ENCODE data around the gene SPTBN1. TPM values are rescaled to one million over a fixed set of nuclear protein-coding genes. Genes with fewer than 3 reads are reported as not detected.
A peak's percentile ranks its signal among the peaks of the same experiment; 100 is the strongest.

SPTBN1 gene
- total and polyA plus RNA-seq, 7 experiments from 2014 or later = 43.3 to 207 (median 171) TPM

DNA sequence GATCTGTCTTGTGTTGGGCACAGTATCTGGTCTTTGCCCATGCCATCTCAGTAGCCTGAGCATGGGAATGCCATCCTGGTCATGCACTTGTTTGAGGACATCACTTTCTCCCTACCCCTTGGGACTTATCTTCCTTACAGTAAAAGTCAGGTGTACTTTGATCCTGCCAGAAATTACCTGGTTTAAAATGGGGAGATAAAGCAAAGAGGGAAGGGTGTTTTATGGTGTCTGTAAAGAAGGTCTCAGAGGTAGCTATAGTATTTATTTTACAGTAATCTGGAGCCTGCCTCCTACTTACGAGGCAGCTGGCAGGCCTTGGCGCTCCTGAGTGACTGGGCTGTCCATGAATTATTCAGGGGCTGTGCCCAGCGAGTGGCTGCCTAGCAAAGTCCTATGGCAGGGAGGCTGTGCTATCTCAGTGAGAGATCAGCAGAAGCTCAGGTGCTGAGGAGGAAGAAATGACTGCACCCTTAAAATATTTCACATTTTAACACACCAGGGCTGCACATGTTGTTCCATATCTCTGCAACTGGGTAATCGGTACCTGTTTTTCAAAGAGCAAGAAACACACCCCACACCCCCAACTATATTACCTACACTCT is 93.9 kb downstream of the SPTBN1 start:
- Mint-ChIP-seq H3K4me1 (peaks cover 15 to 52% (median 35%) of the 10 kb centered on the region in 7 donors), H3K4me3 (no peak overlapping the region), H3K27me3 (peaks cover 0 to 3% (median 0%) of the 10 kb centered on the region in 5 donors), H3K27ac (no peak overlapping the region), H3K36me3 (peaks cover 0 to 10% (median 0%) of the 10 kb centered on the region in 5 donors), H3K9me3 (peaks cover 0 to 3% (median 0%) of the 10 kb centered on the region in 11 donors)
- ATAC-seq = no peak
- intact Hi-C loops (cut with micrococcal nuclease) = no loop called here
- ChIA-PET CTCF (no interaction called here), POLR2A (no interaction called here)
- Histone ChIP-seq H3K27me3 (ENCODE audit: control insufficient read depth in 2 of 2, insufficient read depth in 2 of 2, low read length in 2 of 2) (no peaks in the 10 kb centered on the region), H3K27ac (ENCODE audit: low read depth, low read length) (no peak overlapping the region), H3K4me3 (ENCODE audit: low read length) (no peak overlapping the region), H3K4me1 (ENCODE audit: control insufficient read depth in 2 of 2, insufficient read depth in 2 of 2, low read length in 2 of 2) (no peaks in the 10 kb centered on the region), H3K36me3 (ENCODE audit: control insufficient read depth in 2 of 3, insufficient read depth in 3 of 3, low read length in 3 of 3) (no peaks in the 10 kb centered on the region), H3K9me3 (ENCODE audit: control insufficient read depth in 2 of 3, low read length in 3 of 3) (no peaks in the 10 kb centered on the region)
- no peak for DNase-seq

DNA sequence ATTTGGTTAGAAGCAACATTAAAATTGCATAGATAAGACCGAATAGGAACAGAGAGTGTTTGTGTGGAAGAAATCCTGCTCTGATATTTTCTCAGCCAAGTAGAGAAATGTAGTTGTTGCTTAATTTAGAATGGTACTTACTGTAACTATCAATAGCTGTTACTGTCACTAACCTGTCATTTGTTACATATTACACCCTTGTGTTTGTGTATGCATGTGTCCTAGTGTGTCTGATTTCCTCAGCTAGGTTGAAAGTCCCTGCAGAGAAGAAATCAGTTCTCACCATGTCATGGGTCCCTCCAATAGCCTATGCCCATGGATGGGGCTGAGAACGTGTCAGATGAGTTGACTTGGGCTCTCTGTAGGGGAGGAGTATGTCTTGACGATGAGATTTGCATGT is 94.4 kb downstream of the SPTBN1 start:
- Mint-ChIP-seq H3K27ac (peak overlapping the region in 2 of 9 donors; percentile 14 to 32), H3K27me3 (peaks cover 0 to 3% (median 0%) of the 10 kb centered on the region in 5 donors), H3K4me3 (no peak overlapping the region), H3K4me1 (peaks cover 17 to 57% (median 40%) of the 10 kb centered on the region in 7 donors), H3K36me3 (peaks cover 0 to 10% (median 0%) of the 10 kb centered on the region in 5 donors), H3K9me3 (peaks cover 0 to 3% (median 0%) of the 10 kb centered on the region in 11 donors)
- Histone ChIP-seq H3K27ac (ENCODE audit: low read depth, low read length) (no peak overlapping the region), H3K9me3 (ENCODE audit: control insufficient read depth in 2 of 3, low read length in 3 of 3) (no peaks in the 10 kb centered on the region), H3K4me3 (ENCODE audit: low read length) (no peak overlapping the region), H3K4me1 (ENCODE audit: control insufficient read depth in 2 of 2, insufficient read depth in 2 of 2, low read length in 2 of 2) (no peaks in the 10 kb centered on the region), H3K36me3 (ENCODE audit: control insufficient read depth in 2 of 3, insufficient read depth in 3 of 3, low read length in 3 of 3) (no peaks in the 10 kb centered on the region), H3K27me3 (ENCODE audit: control insufficient read depth in 2 of 2, insufficient read depth in 2 of 2, low read length in 2 of 2) (no peaks in the 10 kb centered on the region)
- ChIA-PET POLR2A (no interaction called here), CTCF (no interaction called here)
- intact Hi-C loops (cut with micrococcal nuclease) = no loop called here
- ATAC-seq = no peak
- no peak for DNase-seq

DNA sequence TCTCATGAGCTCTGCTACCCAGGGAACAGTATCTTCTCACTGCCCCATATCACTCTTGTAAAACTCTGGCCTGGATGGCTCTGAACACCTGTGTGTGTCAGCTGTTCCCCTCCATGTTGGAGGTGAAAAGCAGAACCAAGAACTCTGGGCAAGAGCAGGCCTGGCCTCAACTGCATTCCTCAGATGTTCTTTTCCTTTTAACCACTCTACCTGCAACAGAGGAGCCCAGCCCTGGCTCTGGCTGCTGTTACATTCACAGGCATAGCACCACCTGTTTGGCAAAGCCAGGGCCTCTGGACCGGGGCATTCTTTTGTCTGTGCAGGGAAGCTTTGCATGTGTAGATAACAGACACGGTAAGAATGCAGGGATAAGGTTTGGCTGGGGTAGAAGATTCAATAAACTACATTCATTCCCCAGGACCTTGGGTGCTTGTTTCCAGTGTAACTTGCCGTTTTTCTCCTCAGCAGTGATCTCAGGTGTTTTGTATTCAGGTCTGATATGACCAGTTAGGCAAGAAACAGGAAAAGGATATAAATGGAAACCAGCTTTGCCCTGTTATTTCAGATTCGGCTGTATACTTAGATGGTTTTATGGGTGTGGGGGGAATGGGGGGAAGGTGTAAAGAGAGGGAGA is 95.1 kb downstream of the SPTBN1 start:
- no peak for DNase-seq
- no peaks in the 10 kb centered on the region for H3K27me3 ChIP-seq (ENCODE audit: control insufficient read depth in 2 of 2, insufficient read depth in 2 of 2, low read length in 2 of 2)
- ChIA-PET POLR2A (no interaction called here), CTCF (interaction anchor here (0.5 kb wide), 1 partner anchor 153 kb away, joined by 3 read pairs; no protein-coding TSS in a partner anchor)
- peaks cover 0 to 7% (median 0%) of the 10 kb centered on the region in 5 donors for H3K36me3 Mint-ChIP-seq
- no peak overlapping the region for H3K27ac ChIP-seq (ENCODE audit: low read depth, low read length)
- peaks cover 17 to 55% (median 47%) of the 10 kb centered on the region in 7 donors for H3K4me1 Mint-ChIP-seq
- H3K4me1 ChIP-seq (ENCODE audit: control insufficient read depth in 2 of 2, insufficient read depth in 2 of 2, low read length in 2 of 2) = no peaks in the 10 kb centered on the region
- intact Hi-C loops (cut with micrococcal nuclease) = no loop called here
- peaks cover 0 to 3% (median 0%) of the 10 kb centered on the region in 5 donors for H3K27me3 Mint-ChIP-seq
- no peaks in the 10 kb centered on the region for H3K36me3 ChIP-seq (ENCODE audit: control insufficient read depth in 2 of 3, insufficient read depth in 3 of 3, low read length in 3 of 3)
- no peak for ATAC-seq
- no peak overlapping the region for H3K4me3 Mint-ChIP-seq
- peaks cover 0 to 3% (median 0%) of the 10 kb centered on the region in 11 donors for H3K9me3 Mint-ChIP-seq
- no peak overlapping the region for H3K27ac Mint-ChIP-seq
- H3K9me3 ChIP-seq (ENCODE audit: control insufficient read depth in 2 of 3, low read length in 3 of 3) = no peaks in the 10 kb centered on the region
- no peak overlapping the region for H3K4me3 ChIP-seq (ENCODE audit: low read length)

DNA sequence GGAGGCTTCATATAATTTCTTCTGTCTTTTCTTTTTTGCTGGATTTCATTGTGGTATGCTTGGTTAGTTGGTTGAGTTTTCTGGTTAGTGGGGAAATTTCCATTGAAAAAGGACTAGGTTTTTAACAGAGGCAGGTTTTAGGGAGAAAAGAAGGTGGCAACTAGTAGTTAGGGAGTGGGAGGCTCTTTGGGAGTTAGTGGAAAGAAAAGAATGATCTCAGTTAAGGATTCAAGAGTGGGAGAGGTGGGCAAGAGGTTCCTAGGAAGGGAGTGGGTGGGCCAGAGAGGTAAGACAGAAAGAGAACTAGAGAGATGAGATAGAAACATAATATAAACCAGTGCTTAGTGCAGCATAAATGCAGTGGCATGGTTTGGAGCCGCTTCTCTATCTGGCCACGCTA is 96.9 kb downstream of the SPTBN1 start:
- H3K27me3 Mint-ChIP-seq = peaks cover 0 to 3% (median 0%) of the 10 kb centered on the region in 5 donors
- no peaks in the 10 kb centered on the region for H3K27me3 ChIP-seq (ENCODE audit: control insufficient read depth in 2 of 2, insufficient read depth in 2 of 2, low read length in 2 of 2)
- H3K36me3 ChIP-seq (ENCODE audit: control insufficient read depth in 2 of 3, insufficient read depth in 3 of 3, low read length in 3 of 3) = no peaks in the 10 kb centered on the region
- POLR2A ChIA-PET = no interaction called here
- peaks cover 21 to 64% (median 58%) of the 10 kb centered on the region in 7 donors for H3K4me1 Mint-ChIP-seq
- H3K27ac Mint-ChIP-seq = peak overlapping the region in 4 of 9 donors; percentile 8 to 60 (median 42)
- peaks cover 0 to 3% (median 0%) of the 10 kb centered on the region in 11 donors for H3K9me3 Mint-ChIP-seq
- H3K4me3 Mint-ChIP-seq = no peak overlapping the region
- intact Hi-C loops (cut with micrococcal nuclease) = no loop called here
- no peak for DNase-seq
- CTCF ChIA-PET = interaction anchor here (0.5 to 2.5 kb wide), 2 partner anchors 28 to 30 kb away, joined by 4 to 7 read pairs; no protein-coding TSS in a partner anchor
- ATAC-seq = no peak
- no peaks in the 10 kb centered on the region for H3K9me3 ChIP-seq (ENCODE audit: control insufficient read depth in 2 of 3, low read length in 3 of 3)
- H3K4me3 ChIP-seq (ENCODE audit: low read length) = no peak overlapping the region
- peaks cover 5 to 10% of the 10 kb centered on the region in 2 donors for H3K4me1 ChIP-seq (ENCODE audit: control insufficient read depth in 2 of 2, insufficient read depth in 2 of 2, low read length in 2 of 2)
- no peak overlapping the region for H3K27ac ChIP-seq (ENCODE audit: low read depth, low read length)
- H3K36me3 Mint-ChIP-seq = peaks cover 0 to 2% (median 0%) of the 10 kb centered on the region in 5 donors

DNA sequence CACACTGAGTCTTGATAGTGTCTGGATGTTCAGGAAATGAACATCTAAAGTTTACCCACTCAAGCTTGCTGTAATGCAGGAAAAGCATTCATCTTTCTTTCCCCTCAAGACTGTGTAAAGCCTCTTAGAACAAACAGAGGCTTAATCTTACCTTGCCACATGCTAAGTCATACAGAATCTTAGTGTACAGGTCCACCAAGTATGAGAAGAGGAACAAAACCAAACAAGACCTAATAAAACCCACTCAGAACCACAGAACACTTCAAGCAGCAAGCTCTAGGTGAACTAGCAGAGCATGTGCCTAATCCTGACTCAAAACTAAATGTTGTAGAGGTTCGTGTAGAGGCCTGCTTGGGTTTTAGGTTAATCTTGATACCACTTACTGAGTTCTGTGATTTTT is 97.6 kb downstream of the SPTBN1 start:
- DNase-seq = no peak
- Mint-ChIP-seq H3K36me3 (peaks cover 0 to 2% (median 0%) of the 10 kb centered on the region in 5 donors), H3K27me3 (peaks cover 0 to 3% (median 0%) of the 10 kb centered on the region in 5 donors), H3K4me1 (peaks cover 20 to 64% (median 55%) of the 10 kb centered on the region in 7 donors), H3K27ac (peak overlapping the region in 5 of 9 donors; percentile 21 to 63 (median 44)), H3K9me3 (peaks cover 0 to 3% (median 0%) of the 10 kb centered on the region in 11 donors), H3K4me3 (no peak overlapping the region)
- Histone ChIP-seq H3K4me3 (ENCODE audit: low read length) (no peak overlapping the region), H3K27ac (ENCODE audit: low read depth, low read length) (no peak overlapping the region), H3K36me3 (ENCODE audit: control insufficient read depth in 2 of 3, insufficient read depth in 3 of 3, low read length in 3 of 3) (peaks cover 0 to 7% (median 0%) of the 10 kb centered on the region in 3 experiments), H3K4me1 (ENCODE audit: control insufficient read depth in 2 of 2, insufficient read depth in 2 of 2, low read length in 2 of 2) (peaks cover 5 to 10% of the 10 kb centered on the region in 2 donors), H3K27me3 (ENCODE audit: control insufficient read depth in 2 of 2, insufficient read depth in 2 of 2, low read length in 2 of 2) (no peaks in the 10 kb centered on the region), H3K9me3 (ENCODE audit: control insufficient read depth in 2 of 3, low read length in 3 of 3) (no peaks in the 10 kb centered on the region)
- ChIA-PET POLR2A (interaction anchor here (1.1 to 1.3 kb wide), 2 partner anchors 27 to 58 kb away, joined by 3 to 5 read pairs; no protein-coding TSS in a partner anchor), CTCF (interaction anchor here (0.5 to 2.5 kb wide), 2 partner anchors 28 to 31 kb away, joined by 4 to 7 read pairs; no protein-coding TSS in a partner anchor)
- intact Hi-C loops (cut with micrococcal nuclease) = no loop called here
- ATAC-seq = no peak

DNA sequence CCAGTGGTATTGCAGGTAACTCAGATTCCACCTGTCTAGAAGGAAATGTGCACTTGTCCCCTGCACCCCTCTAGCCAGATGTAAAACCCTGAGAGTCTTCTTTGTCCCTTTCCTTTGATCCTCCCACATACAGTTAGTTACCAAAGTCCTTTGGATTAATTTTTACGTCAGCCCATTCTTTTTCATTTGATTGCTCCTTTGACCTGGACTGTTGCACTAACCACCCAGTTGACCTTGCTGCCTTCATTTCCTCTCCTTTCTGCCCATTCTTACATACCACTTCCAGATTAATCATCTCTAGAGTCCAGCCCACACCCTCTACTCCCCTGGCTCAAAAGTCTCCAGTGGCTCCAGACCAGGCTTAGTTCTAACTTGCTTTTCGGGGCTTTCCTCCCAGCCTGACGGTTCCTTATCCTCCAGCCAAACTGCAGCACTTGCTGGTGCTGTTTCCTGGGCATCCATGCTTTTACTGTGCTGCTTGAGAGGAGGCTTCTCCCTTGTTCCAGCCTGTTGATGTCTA is 99.3 kb downstream of the SPTBN1 start:
- no peak overlapping the region for H3K4me3 Mint-ChIP-seq
- intact Hi-C loops (cut with micrococcal nuclease) = loop anchor here (5.0 kb wide), 2 partner anchors 677 to 768 kb away; partner anchors contain the start of genes ASB3 (in 1 of the 2), CLHC1 (in 1 of the 2), ERLEC1 (in 1 of the 2) and RPS27A (in 1 of the 2)

More for the DNA sequence above, 99.3 kb downstream of the SPTBN1 start:
- H3K27me3 Mint-ChIP-seq = no peaks in the 10 kb centered on the region
- peaks cover 5 to 10% of the 10 kb centered on the region in 2 donors for H3K4me1 ChIP-seq (ENCODE audit: control insufficient read depth in 2 of 2, insufficient read depth in 2 of 2, low read length in 2 of 2)
- no peaks in the 10 kb centered on the region for H3K27me3 ChIP-seq (ENCODE audit: control insufficient read depth in 2 of 2, insufficient read depth in 2 of 2, low read length in 2 of 2)
- ATAC-seq (no peak), DNase-seq (no peak)
- no peaks in the 10 kb centered on the region for H3K9me3 Mint-ChIP-seq
- H3K27ac Mint-ChIP-seq = peak overlapping the region in 8 of 9 donors; percentile 0 to 97 (median 51)
- no peaks in the 10 kb centered on the region for H3K9me3 ChIP-seq (ENCODE audit: control insufficient read depth in 2 of 3, low read length in 3 of 3)
- H3K4me1 Mint-ChIP-seq = peaks cover 20 to 61% (median 50%) of the 10 kb centered on the region in 7 donors
- no peak overlapping the region for H3K27ac ChIP-seq (ENCODE audit: low read depth, low read length)
- ChIA-PET CTCF (interaction anchor here (2.5 kb wide), 1 partner anchor 33 kb away, joined by 7 read pairs; no protein-coding TSS in a partner anchor), POLR2A (interaction anchor here (1.3 to 9.2 kb wide), 2 partner anchors 17 to 26 kb away, joined by 5 to 276 read pairs; no protein-coding TSS in a partner anchor)
- peaks cover 0 to 7% (median 5%) of the 10 kb centered on the region in 5 donors for H3K36me3 Mint-ChIP-seq
- H3K36me3 ChIP-seq (ENCODE audit: control insufficient read depth in 2 of 3, insufficient read depth in 3 of 3, low read length in 3 of 3) = peaks cover 0 to 11% (median 0%) of the 10 kb centered on the region in 3 experiments
- H3K4me3 ChIP-seq (ENCODE audit: low read length) = no peak overlapping the region

Measured in naive thymus-derived CD4-positive, alpha-beta T cell (primary cell).